ENCODE data around the gene SART3. TPM values are rescaled to one million over a fixed set of nuclear protein-coding genes. Genes with fewer than 3 reads are reported as not detected.
A peak's percentile ranks its signal among the peaks of the same experiment; 100 is the strongest.

SART3 gene
- total RNA-seq, 4 donors from 2014 or later: 46.1 to 77.0 (median 62.8) TPM

DNA sequence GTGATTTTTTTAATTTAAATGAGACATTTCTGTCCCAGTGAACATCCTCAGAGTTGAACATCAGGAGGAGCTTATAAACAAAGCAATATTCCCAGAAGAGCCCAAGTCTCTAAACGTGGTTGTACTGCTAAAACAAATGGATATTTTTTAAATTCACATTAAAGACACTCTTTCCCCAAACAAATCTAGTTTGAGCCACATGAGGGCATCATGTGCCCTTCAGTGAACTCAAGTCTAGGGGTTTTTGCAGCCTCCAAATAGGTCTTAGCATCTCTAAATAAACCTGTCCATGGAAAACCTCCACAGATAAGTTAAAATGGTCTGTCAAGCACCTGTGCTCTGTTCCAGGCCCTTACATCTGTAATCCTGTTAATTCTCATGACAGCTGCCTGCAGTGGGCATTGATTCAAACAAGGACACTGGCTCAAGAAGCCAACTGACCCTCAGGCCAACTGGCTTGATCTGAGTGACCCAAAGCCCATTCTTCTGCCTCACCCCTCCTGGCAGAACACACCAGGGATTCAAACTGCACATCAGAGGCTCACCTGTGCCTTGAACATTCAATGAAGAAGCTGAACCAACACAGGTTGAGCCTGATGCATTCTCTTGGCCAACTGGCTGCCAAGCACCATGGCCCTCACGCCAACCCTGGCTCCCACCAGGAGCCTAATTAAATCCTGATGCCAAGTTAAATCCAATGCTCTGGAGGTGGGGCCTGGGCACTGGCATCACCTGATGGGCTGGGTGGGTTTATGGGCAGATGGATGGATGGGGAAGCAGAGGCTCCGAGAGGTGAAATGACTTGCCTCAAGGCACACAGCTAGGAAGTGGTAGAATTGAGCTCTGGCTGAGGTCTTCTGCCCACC lies 10.0 kb upstream of the SART3 start:
- DNase-seq (ENCODE audit: low spot score in 2 of 2): peak; percentile 42 to 50
- Histone ChIP-seq H3K27me3 (no peaks in the 10 kb centered on the region), H3K27ac (no peak overlapping the region), H3K36me3 (peaks cover 42% of the 10 kb centered on the region), H3K4me1 (peaks cover 7% of the 10 kb centered on the region), H3K9me3 (no peaks in the 10 kb centered on the region), H3K4me3 (no peak overlapping the region)
- TF ChIP-seq POLR2A (IDR thresholded peaks at IDR 0.05): no peak
- TF ChIP-seq EP300 (IDR thresholded peaks at IDR 0.05): no peak
- TF ChIP-seq POLR2AphosphoS5 (IDR thresholded peaks at IDR 0.05): no peak
- TF ChIP-seq, protein P1, sequence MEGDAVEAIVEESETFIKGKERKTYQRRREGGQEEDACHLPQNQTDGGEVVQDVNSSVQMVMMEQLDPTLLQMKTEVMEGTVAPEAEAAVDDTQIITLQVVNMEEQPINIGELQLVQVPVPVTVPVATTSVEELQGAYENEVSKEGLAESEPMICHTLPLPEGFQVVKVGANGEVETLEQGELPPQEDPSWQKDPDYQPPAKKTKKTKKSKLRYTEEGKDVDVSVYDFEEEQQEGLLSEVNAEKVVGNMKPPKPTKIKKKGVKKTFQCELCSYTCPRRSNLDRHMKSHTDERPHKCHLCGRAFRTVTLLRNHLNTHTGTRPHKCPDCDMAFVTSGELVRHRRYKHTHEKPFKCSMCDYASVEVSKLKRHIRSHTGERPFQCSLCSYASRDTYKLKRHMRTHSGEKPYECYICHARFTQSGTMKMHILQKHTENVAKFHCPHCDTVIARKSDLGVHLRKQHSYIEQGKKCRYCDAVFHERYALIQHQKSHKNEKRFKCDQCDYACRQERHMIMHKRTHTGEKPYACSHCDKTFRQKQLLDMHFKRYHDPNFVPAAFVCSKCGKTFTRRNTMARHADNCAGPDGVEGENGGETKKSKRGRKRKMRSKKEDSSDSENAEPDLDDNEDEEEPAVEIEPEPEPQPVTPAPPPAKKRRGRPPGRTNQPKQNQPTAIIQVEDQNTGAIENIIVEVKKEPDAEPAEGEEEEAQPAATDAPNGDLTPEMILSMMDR (IDR thresholded peaks at IDR 0.05): no peak
- WGBS: 55% methylated on average over 2 of the region's 3 CpGs

DNA sequence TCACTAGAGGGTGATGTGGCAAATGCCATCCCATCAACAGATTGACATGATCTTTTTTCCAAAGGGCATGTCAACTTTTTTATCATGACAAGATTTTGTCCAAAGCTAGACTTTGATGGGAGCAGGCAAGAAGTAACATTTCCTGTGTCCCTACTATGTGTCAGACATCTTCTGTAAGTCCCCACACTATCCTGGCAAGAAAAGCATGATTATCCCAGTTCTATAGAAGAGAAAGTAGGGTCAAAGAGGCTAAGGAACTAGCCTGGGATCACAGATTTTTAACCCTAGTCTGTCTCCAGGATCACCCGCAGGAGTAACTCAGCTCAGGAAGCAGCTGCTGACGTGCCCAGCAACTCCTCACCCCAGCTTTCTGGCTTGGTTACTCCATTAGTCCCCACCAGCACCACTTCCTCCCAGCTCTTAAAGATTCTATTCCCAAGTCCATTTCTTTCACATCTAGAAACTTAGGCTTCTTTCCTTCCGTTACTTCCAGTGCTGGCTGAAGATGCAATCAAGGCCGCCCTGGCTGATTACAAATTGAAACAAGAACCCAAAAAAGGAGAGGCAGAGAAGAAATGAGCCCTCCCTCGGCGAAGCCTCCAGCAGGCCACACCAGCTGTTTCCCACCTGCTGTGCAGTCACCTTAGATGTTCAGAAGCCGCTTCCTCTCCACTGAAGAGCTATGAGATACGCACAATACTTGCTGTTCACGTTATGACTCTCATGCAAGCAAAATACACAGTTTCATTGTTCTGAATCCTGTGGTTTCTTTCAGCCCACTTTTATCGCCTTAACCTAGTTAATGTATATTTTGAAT lies 7.6 kb upstream of the SART3 start:
- Histone ChIP-seq H3K36me3 (peaks cover 51% of the 10 kb centered on the region), H3K4me1 (peaks cover 18% of the 10 kb centered on the region), H3K27me3 (no peaks in the 10 kb centered on the region), H3K4me3 (no peak overlapping the region), H3K9me3 (no peaks in the 10 kb centered on the region), H3K27ac (no peak overlapping the region)
- DNase-seq (ENCODE audit: low spot score in 2 of 2): no peak
- TF ChIP-seq POLR2AphosphoS5 (IDR thresholded peaks at IDR 0.05) (no peak), POLR2A (IDR thresholded peaks at IDR 0.05) (no peak), EP300 (IDR thresholded peaks at IDR 0.05) (no peak)
- TF ChIP-seq, protein P1 (IDR thresholded peaks at IDR 0.05): no peak
- 71% methylated on average over 10 of the region's 10 CpGs for WGBS

DNA sequence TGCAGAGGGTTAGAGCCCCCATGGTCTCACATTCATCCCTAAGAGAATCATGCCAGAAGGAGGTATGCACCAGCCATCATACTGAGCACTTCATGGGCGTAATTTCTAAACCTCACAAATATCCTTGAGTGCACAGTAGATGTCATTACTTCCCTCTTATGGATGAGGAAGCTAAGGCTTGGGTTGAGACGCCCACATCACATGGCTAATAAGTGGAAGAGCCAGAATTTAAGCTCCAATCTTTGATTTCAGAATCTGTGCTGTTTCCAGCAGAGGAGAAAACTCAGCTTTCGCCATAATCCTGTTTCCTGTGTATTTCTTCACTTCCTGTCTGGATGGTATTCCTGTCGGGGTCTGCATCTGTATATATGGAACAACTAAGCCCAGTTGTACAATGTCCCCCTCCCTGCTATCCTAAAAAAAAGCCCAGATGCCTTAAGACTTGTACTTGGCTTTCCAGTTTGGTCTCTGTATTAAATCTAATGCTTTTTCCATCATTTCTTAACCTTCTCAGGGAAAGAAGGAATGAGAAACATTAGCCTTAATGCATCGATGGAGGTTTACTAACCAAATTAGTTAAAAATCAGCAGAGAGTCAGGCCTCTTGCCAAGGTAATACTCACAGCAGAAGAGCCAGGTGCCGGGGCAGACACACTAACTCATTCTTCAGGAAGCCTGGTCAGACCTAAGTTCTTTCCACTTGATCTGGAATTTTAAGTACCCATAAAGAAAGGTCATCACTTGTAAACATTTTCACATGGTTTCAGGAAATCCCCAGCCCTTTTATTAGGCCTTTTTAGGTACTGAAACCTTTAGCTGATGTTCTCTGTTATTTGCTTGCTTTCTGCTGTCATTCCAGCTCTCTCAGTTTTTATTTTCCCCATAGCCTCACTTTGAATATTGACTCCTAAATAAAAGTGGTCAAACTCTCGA lies 6.7 kb upstream of the SART3 start:
- no peak for TF ChIP-seq POLR2AphosphoS5 (IDR thresholded peaks at IDR 0.05)
- TF ChIP-seq, protein P1 (IDR thresholded peaks at IDR 0.05): no peak
- no peak for TF ChIP-seq POLR2A (IDR thresholded peaks at IDR 0.05)
- no peak for TF ChIP-seq EP300 (IDR thresholded peaks at IDR 0.05)
- no peak overlapping the region for H3K4me3 ChIP-seq
- H3K27ac ChIP-seq: no peak overlapping the region
- H3K27me3 ChIP-seq: no peaks in the 10 kb centered on the region
- peaks cover 23% of the 10 kb centered on the region for H3K4me1 ChIP-seq
- H3K9me3 ChIP-seq: no peaks in the 10 kb centered on the region
- no peak for DNase-seq (ENCODE audit: low spot score in 2 of 2)
- WGBS: 68% methylated on average over 7 of the region's 7 CpGs
- peaks cover 51% of the 10 kb centered on the region for H3K36me3 ChIP-seq

DNA sequence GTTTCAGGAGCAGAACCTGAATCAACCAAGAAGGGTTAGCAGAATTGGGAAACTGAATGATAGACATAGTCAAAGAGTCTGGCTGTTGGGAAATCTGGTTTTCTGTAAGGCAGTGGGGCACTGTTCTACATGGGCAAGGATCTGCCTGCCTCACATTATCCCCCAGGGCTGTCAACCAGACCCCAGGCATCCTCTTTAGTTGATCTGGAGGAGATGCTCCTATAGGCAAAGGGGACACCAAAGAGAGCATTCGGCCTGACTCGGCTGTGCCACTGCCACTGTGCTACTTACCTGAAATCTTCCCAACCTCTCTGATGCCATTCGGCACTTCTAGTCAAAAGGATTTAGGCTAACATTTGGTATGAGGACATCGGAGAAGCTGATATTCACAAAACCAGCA lies 5.5 kb upstream of the SART3 start:
- no peak for DNase-seq (ENCODE audit: low spot score in 2 of 2)
- 94% methylated on average over 4 of the region's 4 CpGs for WGBS
- H3K36me3 ChIP-seq: peaks cover 51% of the 10 kb centered on the region
- no peak overlapping the region for H3K27ac ChIP-seq
- H3K27me3 ChIP-seq: no peaks in the 10 kb centered on the region
- H3K4me3 ChIP-seq: no peak overlapping the region
- H3K4me1 ChIP-seq: peaks cover 28% of the 10 kb centered on the region
- H3K9me3 ChIP-seq: no peaks in the 10 kb centered on the region
- TF ChIP-seq POLR2A (IDR thresholded peaks at IDR 0.05): no peak
- TF ChIP-seq, protein P1 (IDR thresholded peaks at IDR 0.05): no peak
